GM12874 (cell line): ENCODE measurements around the gene PSME3.

ENCODE experiments used
- CTCF ChIP-seq: IDR thresholded peaks from 2 replicates; pipeline ENCODE4 v1.5.1; 2011; ENCODE audit warnings: low read depth, mild to moderate bottlenecking, control low read depth, low read length, moderate library complexity; ENCODE audit not compliant: insufficient read depth

Gene PSME3

DNA sequence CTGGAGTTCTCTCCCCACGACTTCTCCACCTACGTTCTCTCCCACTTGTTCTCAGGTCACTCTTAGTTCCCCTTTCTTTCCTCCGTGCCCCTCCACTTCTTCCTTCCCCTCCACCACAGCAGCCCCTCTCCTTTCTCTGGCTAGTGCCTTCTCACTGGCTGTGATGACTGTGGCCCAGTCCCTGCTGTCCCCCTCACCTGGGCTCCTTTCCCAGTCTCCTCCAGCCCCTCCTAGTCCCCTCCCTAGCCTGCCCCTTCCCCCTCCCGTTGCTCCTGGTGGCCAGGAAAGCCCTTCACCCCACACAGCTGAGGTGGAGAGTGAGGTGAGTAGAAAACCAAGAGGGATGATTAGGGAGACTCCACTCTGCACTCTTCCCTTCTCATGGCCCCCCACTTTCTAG is 38.1 kb upstream of the PSME3 start:
- no peak for TF ChIP-seq CTCF

GRCh38 chr17:42795465-42795864 is 37.7 kb upstream of the PSME3 start:
- TF ChIP-seq CTCF = no peak

DNA sequence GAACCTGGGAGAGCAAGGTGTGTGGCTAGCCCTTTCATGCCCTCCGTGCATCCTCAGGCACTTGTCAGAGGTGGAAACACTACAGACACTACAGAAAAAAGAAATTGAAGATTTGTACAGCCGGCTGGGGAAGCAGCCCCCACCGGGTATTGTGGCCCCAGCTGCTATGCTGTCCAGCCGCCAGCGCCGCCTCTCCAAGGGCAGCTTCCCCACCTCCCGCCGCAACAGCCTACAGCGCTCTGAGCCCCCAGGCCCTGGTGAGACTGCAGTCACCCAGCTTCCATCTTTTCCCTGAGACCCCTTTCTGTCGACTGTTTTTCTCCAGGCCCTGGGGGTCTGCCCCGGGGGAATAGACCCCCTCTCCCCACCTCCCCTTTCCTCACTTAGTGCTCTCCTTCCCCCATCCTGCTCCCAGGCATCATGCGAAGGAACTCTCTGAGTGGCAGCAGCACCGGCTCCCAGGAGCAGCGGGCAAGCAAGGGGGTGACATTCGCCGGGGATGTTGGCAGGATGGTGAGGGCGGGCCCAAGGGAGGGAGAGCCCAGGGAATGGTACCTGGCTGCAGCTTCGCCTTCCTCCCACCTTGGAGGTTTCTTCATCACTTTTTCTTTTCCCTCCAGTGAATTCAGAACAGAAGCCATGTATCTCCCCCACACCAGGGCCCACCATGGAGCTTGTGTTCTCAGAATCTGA is 37.0 kb upstream of the PSME3 start:
- no peak for TF ChIP-seq CTCF

DNA sequence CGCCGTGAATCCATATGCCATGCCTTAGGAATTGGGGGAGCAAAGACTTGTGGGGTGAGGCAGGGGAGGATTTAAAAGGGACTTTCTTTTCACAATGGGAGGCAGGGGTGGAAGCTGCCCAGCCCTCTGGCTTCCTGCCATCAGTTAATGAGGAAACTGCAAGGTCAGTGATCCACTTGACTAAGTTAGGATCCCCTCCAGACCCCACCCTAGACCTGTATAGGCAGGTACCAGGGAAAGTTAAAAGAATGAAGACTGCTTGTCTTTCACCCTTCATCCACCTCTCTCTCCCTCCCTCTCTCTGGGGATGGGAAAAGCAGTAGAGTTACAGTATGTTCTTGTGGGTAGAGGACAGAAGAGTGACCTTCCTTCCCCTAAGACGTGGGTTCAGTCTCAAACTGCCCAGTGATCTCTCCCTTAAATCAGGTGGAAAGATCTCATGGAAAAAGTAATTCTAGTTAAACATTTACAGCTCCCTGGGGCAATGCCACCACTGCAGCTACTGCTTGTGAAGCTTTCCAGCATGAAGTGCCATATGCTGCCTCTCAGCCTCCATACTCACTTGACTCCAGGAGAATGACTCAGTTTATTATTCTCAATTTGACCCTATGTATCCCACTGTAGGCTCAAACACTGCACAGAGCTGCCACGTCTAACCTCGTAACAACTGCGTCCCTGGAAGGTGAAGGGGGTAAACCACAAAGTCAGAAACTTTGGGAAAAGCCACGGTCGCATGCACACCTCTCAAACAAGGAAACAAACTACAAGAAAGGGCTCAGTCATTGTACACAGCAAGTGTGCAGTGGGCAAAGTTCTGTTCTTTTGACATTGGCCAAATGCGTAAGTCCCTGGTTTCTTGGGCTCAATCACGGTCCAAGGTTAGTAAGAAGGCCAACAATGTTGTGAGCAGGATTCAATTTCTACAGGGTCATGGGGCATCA is 35.9 kb upstream of the PSME3 start:
- no peak for TF ChIP-seq CTCF

- TF ChIP-seq CTCF = no peak
Measured at GRCh38 chr17:42798011-42798382, 35.2 kb upstream of the PSME3 start.

GRCh38 chr17:42798383-42799380 is 34.5 kb upstream of the PSME3 start, which contains the start of the genes CNTD1 and COA3:
Gene CNTD1, plus strand, starts transcription at chr17:42798861. Its CDS starts 207 bp downstream, at chr17:42799068.
Gene COA3, minus strand, starts transcription at chr17:42798704. Its CDS starts 23 bp downstream, at chr17:42798681.
- TF ChIP-seq CTCF = no peak
